Panc1 (cell line): ENCODE results near the gene TTLL10.

ENCODE experiments used
- CTCF ChIP-seq: fragments of 450-650 bp; IDR thresholded peaks from 2 replicates; pipeline ENCODE4 v1.5.1; 2017; ENCODE audit warnings: mild to moderate bottlenecking
- POLR2AphosphoS5 ChIP-seq: IDR thresholded peaks from 2 replicates; pipeline ENCODE4 v1.6.1; 2012; ENCODE audit warnings: mild to moderate bottlenecking, low read depth, low read length, moderate library complexity
- REST ChIP-seq, 2 experiments: IDR thresholded peaks; 2 replicates each; pipeline ENCODE4 v1.6.1; 2011 to 2012; ENCODE audit warnings: low read depth in 2 of 2, control low read depth in 1 of 2, low read length in 1 of 2, mild to moderate bottlenecking in 1 of 2, moderate library complexity in 1 of 2; ENCODE audit not compliant: insufficient read depth in 1 of 2
- SIN3A ChIP-seq: IDR thresholded peaks from 2 replicates; pipeline ENCODE4 v1.6.1; 2012; ENCODE audit warnings: low read depth, mild to moderate bottlenecking, low read length, moderate library complexity, borderline replicate concordance; ENCODE audit not compliant: insufficient read depth
- TCF7L2 ChIP-seq: IDR thresholded peaks from 2 replicates; pipeline ENCODE4 v1.6.1; 2011; ENCODE audit warnings: mild to moderate bottlenecking, low read depth, low read length, inconsistent platforms

- TF ChIP-seq REST (IDR thresholded peaks at IDR 0.05; ENCODE audit: insufficient read depth in 1 of 2, low read depth in 2 of 2, low read length in 1 of 2) = no peak
- no peak for TF ChIP-seq CTCF
- no peak for TF ChIP-seq POLR2AphosphoS5
- no peak for TF ChIP-seq TCF7L2
- no peak for TF ChIP-seq SIN3A
Measured at GRCh38 chr1:1225238-1225845, 51.7 kb downstream of the TTLL10 start.
